Liver (tissue), 9 donors: ENCODE measurements around the gene RGL1. TPM values are rescaled to one million over a fixed set of nuclear protein-coding genes. Genes with fewer than 3 reads are reported as not detected.

ENCODE experiments used
- DNase-seq: peaks from one replicate; pipeline ENCODE4 v3.0.0-alpha.2; 2017; ENCODE audit warnings: low spot score
- H3K27ac ChIP-seq, 2 donors: one replicate each; pipeline ENCODE4 v1.7.0; 2013; ENCODE audit warnings: inconsistent platforms in 2 of 2, low read length in 2 of 2, control low read depth in 1 of 2, low read depth in 1 of 2, mild to moderate bottlenecking in 1 of 2
- H3K27me3 ChIP-seq, 4 donors: one replicate each; pipeline versions ENCODE4 v1.6.1 to v1.7.0; 2013; ENCODE audit warnings: low read length in 3 of 4, inconsistent platforms in 1 of 4, mild to moderate bottlenecking in 1 of 4, moderate library complexity in 1 of 4; ENCODE audit not compliant: control insufficient read depth in 4 of 4, insufficient read depth in 4 of 4
- H3K36me3 ChIP-seq, 4 donors: one replicate each; pipeline versions ENCODE4 v1.6.1 to v1.7.0; 2013; ENCODE audit warnings: low read length in 3 of 4, mild to moderate bottlenecking in 3 of 4, low read depth in 1 of 4, moderate library complexity in 1 of 4; ENCODE audit not compliant: control insufficient read depth in 4 of 4, insufficient read depth in 3 of 4
- H3K4me1 ChIP-seq, 4 donors: one replicate each; pipeline versions ENCODE4 v1.6.1 to v1.7.0; 2013; ENCODE audit warnings: low read length in 3 of 4, mild to moderate bottlenecking in 3 of 4, moderate library complexity in 1 of 4; ENCODE audit not compliant: control insufficient read depth in 4 of 4, insufficient read depth in 4 of 4
- H3K4me3 ChIP-seq, 3 donors: one replicate each; pipeline versions ENCODE4 v1.6.1 to v1.7.0; 2013; ENCODE audit warnings: low read length in 3 of 3, control low read depth in 1 of 3, low read depth in 1 of 3, mild to moderate bottlenecking in 1 of 3
- H3K9ac ChIP-seq, 2 donors: one replicate each; pipeline ENCODE4 v1.7.0; 2013; ENCODE audit warnings: low read length in 2 of 2, mild to moderate bottlenecking in 2 of 2, moderate library complexity in 2 of 2, control low read depth in 1 of 2, low read depth in 1 of 2
- H3K9me3 ChIP-seq, 4 donors: one replicate each; pipeline versions ENCODE4 v1.6.1 to v1.7.0; 2013; ENCODE audit warnings: low read length in 3 of 4; ENCODE audit not compliant: control insufficient read depth in 4 of 4
- ATF3 ChIP-seq: IDR thresholded peaks from 2 replicates; pipeline ENCODE4 v1.6.1; 2016; ENCODE audit warnings: antibody characterized with exemption
- CTCF ChIP-seq: fragments of 150-350 bp; IDR thresholded peaks from 2 replicates; pipeline ENCODE4 v1.5.1; 2017; ENCODE audit warnings: improper control_type of control experiment, low read depth, low read length; ENCODE audit not compliant: missing input control
- EGR1 ChIP-seq, 2 donors: IDR thresholded peaks; 2 replicates each; pipeline ENCODE4 v1.6.1; 2016 to 2018; ENCODE audit warnings: antibody characterized with exemption in 2 of 2, low read depth in 2 of 2
- FOXA1 ChIP-seq: IDR thresholded peaks from 2 replicates; pipeline ENCODE4 v1.6.1; 2016; ENCODE audit warnings: antibody characterized with exemption
- GABPA ChIP-seq, 2 donors: IDR thresholded peaks in 1 of 2; conservative IDR thresholded peaks in 1 of 2; 2 replicates each; pipeline ENCODE4 v1.6.1; 2016; ENCODE audit warnings: antibody characterized with exemption in 2 of 2, mild to moderate bottlenecking in 1 of 2, moderate library complexity in 1 of 2
- HNF4A ChIP-seq, 2 donors: conservative IDR thresholded peaks; 2 replicates each; pipeline ENCODE4 v1.6.1; 2016; ENCODE audit warnings: antibody characterized with exemption in 2 of 2, mild to moderate bottlenecking in 2 of 2
- HNF4G ChIP-seq: IDR thresholded peaks from 2 replicates; pipeline ENCODE4 v1.6.1; 2016; ENCODE audit warnings: antibody characterized with exemption
- JUND ChIP-seq, 2 donors: IDR thresholded peaks; 2 replicates each; pipeline ENCODE4 v1.6.1; 2016; ENCODE audit warnings: antibody characterized with exemption in 2 of 2
- MAX ChIP-seq: IDR thresholded peaks from 2 replicates; pipeline ENCODE4 v1.6.1; 2016; ENCODE audit warnings: antibody characterized with exemption
- NR2F2 ChIP-seq: IDR thresholded peaks from 2 replicates; pipeline ENCODE4 v1.6.1; 2016; ENCODE audit warnings: antibody characterized with exemption
- RAD21 ChIP-seq, 2 donors: IDR thresholded peaks; 2 replicates each; pipeline ENCODE4 v1.6.1; 2016; ENCODE audit warnings: antibody characterized with exemption in 2 of 2, mild to moderate bottlenecking in 2 of 2
- REST ChIP-seq: IDR thresholded peaks from 2 replicates; pipeline ENCODE4 v1.6.1; 2016; ENCODE audit warnings: antibody characterized with exemption, mild to moderate bottlenecking
- RXRA ChIP-seq, 2 donors: IDR thresholded peaks; 2 replicates each; pipeline ENCODE4 v1.6.1; 2017 to 2018; ENCODE audit warnings: antibody characterized with exemption in 2 of 2, mild to moderate bottlenecking in 1 of 2
- SP1 ChIP-seq: IDR thresholded peaks from 2 replicates; pipeline ENCODE4 v1.6.1; 2018; ENCODE audit warnings: antibody characterized with exemption, mild to moderate bottlenecking
- TAF1 ChIP-seq: conservative IDR thresholded peaks from 2 replicates; pipeline ENCODE4 v1.6.1; 2016; ENCODE audit warnings: antibody characterized with exemption, mild to moderate bottlenecking
- YY1 ChIP-seq: IDR thresholded peaks from 2 replicates; pipeline ENCODE4 v1.6.1; 2016; ENCODE audit warnings: antibody characterized with exemption, mild to moderate bottlenecking
- ZBTB33 ChIP-seq: IDR thresholded peaks from 2 replicates; pipeline ENCODE4 v1.6.1; 2016; ENCODE audit warnings: antibody characterized with exemption
- WGBS: extraction: QIAGEN DNeasy Blood & Tissue Kit; methylation state at CpG from one replicate; pipeline ENCODE4 v1.1.7; 2013; 5-methylcytosine and 5-hydroxymethylcytosine counted together
- polyA plus RNA-seq, 2 donors: library from polyadenylated mRNA; stranded (reverse) in 1 of 2; unstranded in 1 of 2; fragments of 200-250 nt in 1 of 2; fragments of >200 nt in 1 of 2; fragmentation: Nextera tagmentation in 1 of 2; extraction: Ambion mirVana in 1 of 2; gene quantifications; one replicate each; pipeline versions ENCODE4 v1.2.1 to v1.2.3, GENCODE V29; 2013 to 2015
- total RNA-seq, 2 donors: library from RNA; depleted of rRNA; stranded (reverse); fragments of >200 nt; gene quantifications; one replicate each; pipeline ENCODE4 v1.2.3, GENCODE V29; 2014
- donor health status: healthy.
- donor health status: healthy.
- donor health status: healthy.
- donor health status: healthy.
- donor health status: healthy.

The RGL1 gene
- total and polyA plus RNA-seq, 4 donors = 3.9 to 15.3 (median 8.9) TPM

- H3K36me3 ChIP-seq = no peaks in the 10 kb centered on the region
- no peak for TF ChIP-seq HNF4G
- TF ChIP-seq GABPA (IDR thresholded peaks at IDR 0.05 in 1 of 2, conservative IDR thresholded peaks at IDR 0.05 in 1 of 2) = no peak
- TF ChIP-seq RXRA (IDR thresholded peaks at IDR 0.05) = no peak
- no peak for TF ChIP-seq YY1
- no peak for TF ChIP-seq SP1
- TF ChIP-seq RAD21 (IDR thresholded peaks at IDR 0.05) = no peak
- TF ChIP-seq CTCF = no peak
- TF ChIP-seq FOXA1 = no peak
- no peak for TF ChIP-seq MAX
- no peak for TF ChIP-seq ATF3
- TF ChIP-seq EGR1 (IDR thresholded peaks at IDR 0.05; ENCODE audit: low read depth in 2 of 2) = no peak
- no peak for TF ChIP-seq JUND (IDR thresholded peaks at IDR 0.05)
- TF ChIP-seq ZBTB33 = no peak
- TF ChIP-seq NR2F2 = no peak
- no peak for TF ChIP-seq HNF4A (conservative IDR thresholded peaks at IDR 0.05)
- TF ChIP-seq REST = no peak
- TF ChIP-seq TAF1 = no peak
- H3K27ac ChIP-seq = no peak overlapping the region
- H3K4me1 ChIP-seq = no peaks in the 10 kb centered on the region
- H3K4me3 ChIP-seq = no peak overlapping the region
- WGBS = 79% methylated on average over 5 of the region's 5 CpGs
- H3K9me3 ChIP-seq = peaks cover 0 to 7% (median 0%) of the 10 kb centered on the region in 4 donors
- DNase-seq = no peak
- H3K27me3 ChIP-seq = no peaks in the 10 kb centered on the region
- H3K9ac ChIP-seq = no peak overlapping the region
Measured at GRCh38 chr1:183769956-183770815, 34.7 kb upstream of the RGL1 start.
